GM12874 (cell line): ENCODE data around the gene PTGS1.

Experiments
- TF ChIP-seq, protein P1 (sequence below): IDR thresholded peaks from 2 replicates; pipeline ENCODE4 v1.5.1; 2011; ENCODE audit warnings: low read depth, mild to moderate bottlenecking, control low read depth, low read length, moderate library complexity; ENCODE audit not compliant: insufficient read depth

The PTGS1 gene

DNA sequence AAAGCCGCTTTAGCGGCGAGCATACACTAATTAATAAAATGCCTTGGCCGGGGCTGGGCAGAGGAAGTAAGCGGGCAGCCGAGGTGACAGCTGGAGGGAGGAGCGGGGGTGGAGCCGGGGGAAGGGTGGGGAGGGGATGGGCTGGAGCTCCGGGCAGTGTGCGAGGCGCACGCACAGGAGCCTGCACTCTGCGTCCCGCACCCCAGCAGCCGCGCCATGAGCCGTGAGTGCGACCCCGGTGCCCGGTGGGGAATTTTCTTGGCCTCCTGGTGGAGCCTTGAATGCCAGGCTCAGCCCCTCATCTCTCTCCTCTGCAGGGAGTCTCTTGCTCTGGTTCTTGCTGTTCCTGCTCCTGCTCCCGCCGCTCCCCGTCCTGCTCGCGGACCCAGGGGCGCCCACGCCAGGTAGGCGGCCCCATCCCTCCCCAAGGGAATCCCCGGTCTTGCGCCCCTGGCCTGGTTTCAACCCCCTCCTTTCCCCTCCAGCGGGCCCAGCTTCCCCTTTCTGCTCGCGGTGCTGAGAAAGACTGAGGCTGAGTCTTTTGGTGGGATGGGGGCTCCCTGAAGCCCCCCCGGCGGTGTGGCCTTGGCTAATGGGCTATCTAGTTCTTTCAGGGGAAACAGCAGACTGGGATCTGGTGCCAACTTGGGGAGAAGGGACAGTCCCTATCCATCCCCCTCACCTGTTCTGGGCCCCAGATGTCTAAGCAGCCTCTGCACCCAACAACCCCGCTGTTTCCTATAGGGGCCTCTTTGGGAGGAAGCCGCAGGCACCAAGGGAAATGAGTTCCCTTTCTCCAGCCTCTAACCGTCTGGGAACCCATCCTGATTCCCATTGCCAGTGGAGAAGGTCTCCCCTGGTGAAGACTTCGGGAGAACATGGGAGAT is at the start of gene PTGS1:
Gene PTGS1, plus strand, starts transcription at position 156 of the 887 bp plus-strand sequence. Its CDS starts 61 bp downstream, at position 217.
- TF ChIP-seq, protein P1, sequence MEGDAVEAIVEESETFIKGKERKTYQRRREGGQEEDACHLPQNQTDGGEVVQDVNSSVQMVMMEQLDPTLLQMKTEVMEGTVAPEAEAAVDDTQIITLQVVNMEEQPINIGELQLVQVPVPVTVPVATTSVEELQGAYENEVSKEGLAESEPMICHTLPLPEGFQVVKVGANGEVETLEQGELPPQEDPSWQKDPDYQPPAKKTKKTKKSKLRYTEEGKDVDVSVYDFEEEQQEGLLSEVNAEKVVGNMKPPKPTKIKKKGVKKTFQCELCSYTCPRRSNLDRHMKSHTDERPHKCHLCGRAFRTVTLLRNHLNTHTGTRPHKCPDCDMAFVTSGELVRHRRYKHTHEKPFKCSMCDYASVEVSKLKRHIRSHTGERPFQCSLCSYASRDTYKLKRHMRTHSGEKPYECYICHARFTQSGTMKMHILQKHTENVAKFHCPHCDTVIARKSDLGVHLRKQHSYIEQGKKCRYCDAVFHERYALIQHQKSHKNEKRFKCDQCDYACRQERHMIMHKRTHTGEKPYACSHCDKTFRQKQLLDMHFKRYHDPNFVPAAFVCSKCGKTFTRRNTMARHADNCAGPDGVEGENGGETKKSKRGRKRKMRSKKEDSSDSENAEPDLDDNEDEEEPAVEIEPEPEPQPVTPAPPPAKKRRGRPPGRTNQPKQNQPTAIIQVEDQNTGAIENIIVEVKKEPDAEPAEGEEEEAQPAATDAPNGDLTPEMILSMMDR, result no peak

DNA sequence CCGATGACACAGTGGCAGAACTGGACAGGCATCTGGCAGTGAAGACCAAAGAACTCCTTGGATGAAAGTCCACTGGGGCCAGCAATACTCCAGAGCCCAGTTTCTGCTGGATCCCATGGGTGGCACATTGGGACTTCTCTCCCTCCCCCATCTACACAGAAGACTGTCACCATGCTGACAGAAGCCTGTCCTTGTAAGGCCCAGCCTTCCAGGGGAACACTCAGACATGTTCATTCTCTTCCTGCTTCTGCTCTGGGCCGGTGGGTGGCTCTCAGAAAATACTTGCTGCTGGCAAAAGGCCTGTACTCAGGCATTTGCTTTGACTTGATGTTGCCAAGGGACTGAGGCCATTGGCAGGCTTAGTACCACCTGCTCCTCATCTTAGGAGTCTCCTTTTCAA is 48.3 kb upstream of the PTGS1 start:
- TF ChIP-seq, protein P1, result no peak

GRCh38 chr9:122325124-122325523 is 45.7 kb upstream of the PTGS1 start:
- TF ChIP-seq, protein P1, result no peak

- TF ChIP-seq, protein P1, result no peak
These were observed 43.6 kb upstream of the PTGS1 start for GRCh38 chr9:122327175-122327574.

- TF ChIP-seq, protein P1, result no peak
These were observed 41.2 kb upstream of the PTGS1 start for GRCh38 chr9:122329597-122329996.

DNA sequence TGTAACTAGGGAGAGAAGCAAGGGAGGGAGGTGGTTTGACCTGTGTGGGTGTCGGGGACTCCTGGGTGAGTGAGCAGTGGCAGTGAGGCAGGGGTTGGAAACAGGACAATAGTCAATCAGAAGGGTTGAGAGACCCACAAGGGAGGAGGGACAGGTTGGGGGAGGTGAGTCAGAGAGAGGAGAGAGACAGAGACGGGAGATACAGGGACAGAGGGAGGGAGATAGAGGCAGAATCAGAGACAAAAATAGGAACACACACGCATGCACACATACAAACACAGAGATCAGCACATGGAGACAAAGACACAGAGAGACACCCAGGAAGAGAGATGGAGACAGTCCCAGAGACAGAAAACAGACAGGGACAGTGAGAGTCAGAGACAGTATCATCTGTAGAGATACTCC is 39.3 kb upstream of the PTGS1 start:
- TF ChIP-seq, protein P1, result no peak

- TF ChIP-seq, protein P1, result no peak
These were observed 38.7 kb upstream of the PTGS1 start for GRCh38 chr9:122332083-122332482.
